GM21576 (cell line): ENCODE measurements around the gene HIGD2B.
"Not testable (repeated sequence)": the region's sequence is repeated elsewhere in the genome, so short reads cannot be mapped to it uniquely, and the experiment has no call there.

Source experiments
- ATAC-seq: cut with Tn5 transposase; IDR thresholded peaks from one replicate; pipeline ENCODE4 v1.9.1; 2021; ENCODE audit warnings: mild to moderate bottlenecking, moderate library complexity; ENCODE audit not compliant: unreplicated experiment

HIGD2B gene

DNA sequence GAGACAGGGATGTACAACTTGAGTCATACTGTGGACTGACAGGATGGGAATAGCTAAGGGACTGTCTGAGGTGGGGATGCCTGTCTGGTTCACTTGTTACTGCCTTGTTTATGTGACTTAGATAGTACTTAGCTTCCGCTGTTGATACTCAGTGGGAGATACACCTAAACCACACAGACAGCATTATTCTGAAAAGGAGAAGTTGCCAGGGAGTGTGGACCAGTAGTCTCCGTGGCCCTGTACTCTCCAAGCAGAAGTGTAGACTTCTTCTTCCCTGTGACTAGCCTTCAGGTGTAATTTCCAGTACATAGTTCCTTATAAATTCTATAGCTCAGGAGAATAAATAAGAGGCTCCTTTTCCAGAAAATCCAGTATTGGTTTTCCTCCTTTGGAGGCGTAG lies 5.1 kb downstream of the HIGD2B start:
- ATAC-seq: no peak

GRCh38 chr15:72676838-72677237 lies 9.1 kb downstream of the HIGD2B start:
- ATAC-seq: no peak

DNA sequence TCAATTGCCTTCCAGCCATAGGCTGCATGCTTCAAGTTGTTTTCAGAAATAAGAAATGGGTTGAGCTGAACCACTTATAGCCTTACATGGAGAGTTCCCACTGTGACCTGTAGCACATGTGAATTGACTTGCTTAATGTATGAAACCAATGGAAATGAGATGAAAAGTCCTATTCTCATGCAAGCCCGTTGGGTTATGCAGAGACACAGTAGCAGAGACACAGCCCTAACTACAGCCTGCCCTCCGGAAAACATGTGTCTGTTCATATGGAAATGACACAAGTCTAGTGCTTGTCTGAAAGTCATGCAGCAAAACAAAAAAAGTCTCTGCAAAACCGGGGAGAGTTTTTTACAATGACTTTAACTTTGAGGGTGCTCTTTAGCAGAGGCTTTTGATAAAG lies 14.5 kb downstream of the HIGD2B start:
- ATAC-seq: no peak

- peak; percentile 72 for ATAC-seq
Measured at GRCh38 chr15:72670656-72671352, 15.2 kb downstream of the HIGD2B start.

- ATAC-seq: not testable (repeated sequence)
Measured at GRCh38 chr15:72669803-72670202, 16.2 kb downstream of the HIGD2B start.

GRCh38 chr15:72665706-72666105 lies 20.3 kb downstream of the HIGD2B start:
- ATAC-seq: not testable (repeated sequence)

GRCh38 chr15:72663931-72664330 lies 22.1 kb downstream of the HIGD2B start:
- not testable (repeated sequence) for ATAC-seq

- ATAC-seq: not testable (repeated sequence)
Measured at GRCh38 chr15:72661081-72661480, 24.9 kb downstream of the HIGD2B start.

- not testable (repeated sequence) for ATAC-seq
Measured at GRCh38 chr15:72656014-72656413, 30.0 kb downstream of the HIGD2B start.

DNA sequence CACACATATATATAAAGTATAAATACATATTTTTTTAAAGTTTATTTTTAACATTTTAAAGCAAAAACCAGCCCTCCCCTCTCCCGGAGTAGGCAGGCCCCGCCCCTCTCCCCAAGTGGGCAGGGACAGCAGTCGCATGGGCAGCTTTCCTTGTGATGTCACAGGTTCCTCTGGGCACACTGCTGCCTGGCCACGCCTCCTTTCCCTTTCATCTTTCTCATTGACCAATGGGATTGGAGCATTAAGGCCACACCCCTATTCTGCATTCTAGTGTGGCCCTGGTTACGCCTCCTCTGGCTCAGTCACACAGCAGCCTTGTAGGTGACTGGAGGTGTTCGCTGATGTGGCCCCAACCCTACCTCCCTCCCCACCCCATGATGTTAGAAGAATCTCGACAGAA lies 31.6 kb downstream of the HIGD2B start, which contains the start of gene GOLGA6B:
TSS of gene GOLGA6B (plus strand) at position 301 of the 400 bp plus-strand sequence. CDS start at position 342, 41 bp downstream.
- ATAC-seq: not testable (repeated sequence)

- ATAC-seq: not testable (repeated sequence)
Measured at GRCh38 chr15:72648631-72649253, 37.2 kb downstream of the HIGD2B start.

DNA sequence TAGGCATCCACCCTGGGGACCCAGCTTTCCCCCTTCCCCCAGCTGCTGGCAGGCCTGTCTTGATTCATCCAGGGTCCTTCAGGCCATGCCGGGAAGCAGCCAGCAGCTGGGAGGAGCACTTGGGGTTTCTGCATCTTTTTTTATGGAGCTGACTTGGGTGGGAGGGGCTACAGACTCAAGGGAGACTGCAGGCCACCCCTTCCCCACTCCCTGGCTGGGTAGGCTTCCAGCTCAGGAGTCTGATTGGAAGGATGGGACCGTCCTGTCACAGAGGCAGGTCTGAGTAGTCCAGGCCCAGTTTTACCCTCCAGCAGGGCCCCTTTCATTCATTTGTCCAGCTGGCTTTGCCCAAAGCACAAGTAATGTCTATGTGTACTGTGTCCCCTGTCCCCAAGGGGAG lies 43.7 kb downstream of the HIGD2B start:
- not testable (repeated sequence) for ATAC-seq

DNA sequence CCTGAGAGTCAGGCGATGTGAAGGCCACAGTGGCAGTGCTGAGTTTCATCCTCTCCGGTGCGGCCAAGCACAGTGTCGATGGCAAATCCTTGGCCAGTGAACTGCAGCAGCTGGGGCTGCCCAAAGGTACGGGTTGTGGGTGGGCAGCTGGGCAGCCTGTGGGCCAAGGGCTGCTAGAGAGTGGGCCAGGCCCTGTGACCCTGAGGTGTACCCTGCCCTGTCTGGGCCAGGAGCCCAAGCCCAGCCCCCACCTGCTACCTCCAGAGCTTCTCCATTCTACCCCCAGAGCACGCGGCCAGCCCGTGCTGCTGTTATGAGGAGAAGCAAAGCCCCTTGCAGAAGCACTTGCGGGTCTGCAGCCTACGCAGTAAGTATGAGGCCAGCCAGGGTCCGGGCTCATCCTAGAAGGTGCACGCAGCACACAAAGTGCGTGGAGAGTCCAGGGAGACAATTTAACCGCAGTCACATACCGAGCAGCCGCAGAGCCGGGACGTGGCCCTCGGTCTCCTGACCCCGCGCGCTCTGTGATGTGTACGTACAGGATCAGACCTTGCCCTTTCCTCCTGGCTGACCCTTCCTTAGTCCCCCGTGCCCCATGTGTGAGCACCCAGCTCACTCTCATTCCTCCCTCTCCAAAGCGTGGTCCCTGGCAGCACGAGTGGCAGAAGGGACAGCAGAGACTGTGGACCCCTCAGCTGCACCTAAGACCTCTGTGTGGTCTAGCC lies 46.1 kb downstream of the HIGD2B start:
- ATAC-seq: not testable (repeated sequence)

DNA sequence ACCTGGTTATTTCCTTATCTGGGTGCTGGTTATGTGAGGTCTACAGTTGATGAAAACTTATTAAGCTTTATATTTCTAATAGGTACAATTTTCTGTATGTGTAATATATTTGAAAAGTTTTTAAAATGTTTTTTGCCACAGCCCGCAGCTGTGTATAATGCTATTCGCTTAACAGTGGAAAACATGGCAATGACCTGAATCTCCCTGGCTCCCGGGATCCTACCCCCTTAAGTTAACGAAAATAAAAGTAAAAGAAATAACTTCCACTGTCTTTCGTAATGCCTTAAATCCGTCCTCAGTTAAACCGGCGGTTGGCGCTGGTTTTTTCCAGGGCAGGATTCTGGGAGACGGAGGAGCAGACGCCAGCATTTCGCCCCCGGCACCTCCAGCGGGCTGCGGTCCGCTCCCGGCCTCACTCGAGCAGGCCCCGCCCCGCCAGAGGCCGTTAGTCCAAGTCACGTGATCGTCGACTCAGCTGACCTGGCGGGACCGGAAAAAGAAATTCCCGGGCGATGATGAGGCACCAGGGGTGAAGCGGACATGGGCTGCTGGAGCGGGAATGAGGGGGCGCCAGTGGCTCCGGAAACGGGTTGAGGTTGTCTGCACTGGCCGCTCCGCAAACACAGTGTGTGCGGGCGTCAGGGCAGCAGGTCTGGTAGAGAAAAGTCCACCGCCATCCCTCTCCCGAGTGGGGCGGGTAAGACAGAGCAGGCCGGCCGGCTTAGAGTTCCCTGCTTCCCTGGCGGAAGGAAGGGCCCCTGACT lies 49.3 kb downstream of the HIGD2B start:
- ATAC-seq: peak; percentile 69

GRCh38 chr15:72629068-72629570 lies 56.9 kb downstream of the HIGD2B start:
- ATAC-seq: not testable (repeated sequence)

DNA sequence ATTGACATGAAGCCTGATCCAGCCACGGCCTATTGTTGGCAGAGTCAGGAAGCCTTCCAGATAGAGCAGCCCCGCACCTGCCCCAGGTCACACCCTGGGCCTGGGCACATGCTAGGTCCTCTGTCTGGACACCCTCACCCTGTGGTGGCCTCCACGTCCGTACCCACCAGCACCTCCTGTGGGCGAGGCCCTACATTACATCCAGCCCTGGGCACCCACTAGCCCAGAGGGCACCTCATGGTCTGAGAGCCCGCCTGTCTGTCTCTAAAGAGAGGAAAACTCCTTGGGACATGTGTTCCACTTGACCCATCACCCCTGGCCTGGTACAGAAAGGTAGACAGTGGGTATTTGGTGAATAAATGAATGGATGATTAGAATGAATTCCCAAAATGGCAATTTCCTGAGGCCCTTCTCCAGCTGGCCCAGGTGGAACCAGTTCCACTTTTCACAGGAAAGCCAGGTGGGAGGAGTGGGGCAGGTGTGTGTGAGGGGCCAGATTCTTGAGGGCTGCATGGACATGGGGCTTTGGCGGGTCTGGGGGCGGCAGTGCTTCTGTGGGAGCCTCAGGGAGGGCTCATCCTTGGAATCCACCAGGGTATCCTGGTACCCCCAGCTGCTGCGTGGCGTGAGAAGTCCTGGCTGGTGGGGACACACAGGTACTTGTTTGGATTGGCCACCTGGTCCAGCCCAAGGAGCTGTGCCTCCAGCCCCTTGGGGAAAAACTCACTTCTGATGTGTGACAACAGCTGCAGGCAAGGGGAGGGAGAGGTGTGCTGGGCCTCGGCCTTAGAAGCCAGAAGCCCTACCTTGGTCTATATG lies 57.5 kb downstream of the HIGD2B start:
- ATAC-seq: not testable (repeated sequence)

DNA sequence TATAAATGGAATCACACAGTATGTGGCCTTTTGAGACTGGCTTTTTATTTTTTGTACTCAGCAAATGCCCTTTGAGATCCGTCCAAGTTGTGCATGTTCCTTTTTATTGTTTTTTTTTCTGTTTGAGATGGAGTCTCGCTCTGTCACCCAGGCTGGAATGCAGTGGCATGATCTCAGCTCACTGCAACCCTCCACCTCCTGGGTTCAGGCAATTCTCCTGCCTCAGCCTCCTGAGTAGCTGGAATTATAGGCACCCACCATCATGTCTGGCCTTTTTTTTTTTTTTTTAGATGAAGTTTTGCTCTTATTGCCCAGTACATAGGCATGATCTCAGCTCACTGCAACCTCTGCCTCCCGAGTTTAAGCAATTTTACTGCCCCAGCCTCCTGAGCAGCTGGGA lies 59.8 kb downstream of the HIGD2B start:
- not testable (repeated sequence) for ATAC-seq
